Effector memory CD4-positive, alpha-beta T cell (primary cell): ENCODE measurements around the gene GPR37L1.
"Not testable (repeated sequence)": the region's sequence is repeated elsewhere in the genome, so short reads cannot be mapped to it uniquely, and the experiment has no call there.

Experiments used
- DNase-seq, 3 donors: peaks; one replicate each; pipeline ENCODE4 v3.0.0-alpha.2; 2020
- H3K27ac ChIP-seq: 2 replicates; pipeline ENCODE4 v1.7.0; 2013; ENCODE audit warnings: mild to moderate bottlenecking, low read length, moderate library complexity; ENCODE audit not compliant: insufficient read depth, poor library complexity, severe bottlenecking
- H3K27me3 ChIP-seq: replicated peaks from 2 replicates; pipeline ENCODE4 v1.7.0; 2013; ENCODE audit warnings: mild to moderate bottlenecking, low read length; ENCODE audit not compliant: insufficient read depth, control insufficient read depth, poor library complexity, severe bottlenecking
- H3K36me3 ChIP-seq: 2 replicates; pipeline ENCODE4 v1.7.0; 2013; ENCODE audit warnings: mild to moderate bottlenecking, low read length, moderate library complexity; ENCODE audit not compliant: control insufficient read depth, insufficient read depth
- H3K4me1 ChIP-seq: 2 replicates; pipeline ENCODE4 v1.7.0; 2013; ENCODE audit warnings: low read length, mild to moderate bottlenecking; ENCODE audit not compliant: control insufficient read depth, insufficient read depth, poor library complexity, severe bottlenecking
- H3K4me3 ChIP-seq: 2 replicates; pipeline ENCODE4 v1.7.0; 2013; ENCODE audit warnings: low read length, low read depth, mild to moderate bottlenecking; ENCODE audit not compliant: insufficient read depth, poor library complexity, severe bottlenecking
- H3K9me3 ChIP-seq: 2 replicates; pipeline ENCODE4 v1.7.0; 2013; ENCODE audit warnings: mild to moderate bottlenecking, low read length, moderate library complexity; ENCODE audit not compliant: control insufficient read depth

GPR37L1 gene

DNA sequence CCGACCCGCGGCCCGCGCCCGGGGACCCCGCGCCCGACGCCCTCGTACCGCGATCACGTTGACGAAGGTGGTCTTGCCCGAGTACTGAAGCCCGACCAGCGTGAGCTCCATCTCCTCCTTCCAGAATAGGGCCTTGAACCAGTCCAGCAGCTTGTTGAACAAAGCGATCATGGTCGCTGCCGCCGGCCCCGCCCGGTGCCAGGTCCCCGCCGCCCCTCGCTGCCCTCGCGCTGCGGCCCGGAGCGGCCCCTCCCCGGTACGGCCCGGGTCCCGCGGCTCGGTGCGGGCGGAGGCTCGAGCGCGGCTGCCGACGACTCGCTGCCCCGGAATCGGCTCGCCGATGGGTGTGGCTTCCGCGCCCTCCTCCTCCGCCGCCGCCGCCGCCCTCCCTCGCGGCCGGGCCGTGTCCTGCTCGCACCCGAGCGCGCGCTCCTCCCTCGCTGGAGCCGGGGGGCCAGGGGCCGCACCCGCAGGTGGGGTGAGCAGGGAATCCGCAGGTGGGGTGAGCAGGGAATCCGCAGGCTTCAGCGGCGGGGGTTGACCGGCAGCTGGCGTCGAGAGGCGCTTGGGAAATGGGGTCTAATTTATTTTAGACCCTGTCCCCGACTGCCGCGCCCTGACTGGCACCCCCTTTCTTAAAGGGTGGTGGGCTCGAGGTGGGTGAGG, 21.8 kb downstream of the GPR37L1 start, which contains the start of gene ARL8A:
Gene ARL8A, minus strand, starts transcription at position 336 of the 666 bp plus-strand sequence. Its CDS starts 165 bp downstream, at position 171.
- DNase-seq, result peak; percentile 50 to 56 (median 50)
- peaks cover 27% of the 10 kb centered on the region for H3K36me3 ChIP-seq
- H3K9me3 ChIP-seq, result no peaks in the 10 kb centered on the region
- H3K27me3 ChIP-seq, result no peaks in the 10 kb centered on the region
- peaks cover 26% of the 10 kb centered on the region for H3K4me1 ChIP-seq
- H3K27ac ChIP-seq, result peak within 1 kb of the TSS; percentile 78
- peak within 1 kb of the TSS; percentile 91 for H3K4me3 ChIP-seq

DNA sequence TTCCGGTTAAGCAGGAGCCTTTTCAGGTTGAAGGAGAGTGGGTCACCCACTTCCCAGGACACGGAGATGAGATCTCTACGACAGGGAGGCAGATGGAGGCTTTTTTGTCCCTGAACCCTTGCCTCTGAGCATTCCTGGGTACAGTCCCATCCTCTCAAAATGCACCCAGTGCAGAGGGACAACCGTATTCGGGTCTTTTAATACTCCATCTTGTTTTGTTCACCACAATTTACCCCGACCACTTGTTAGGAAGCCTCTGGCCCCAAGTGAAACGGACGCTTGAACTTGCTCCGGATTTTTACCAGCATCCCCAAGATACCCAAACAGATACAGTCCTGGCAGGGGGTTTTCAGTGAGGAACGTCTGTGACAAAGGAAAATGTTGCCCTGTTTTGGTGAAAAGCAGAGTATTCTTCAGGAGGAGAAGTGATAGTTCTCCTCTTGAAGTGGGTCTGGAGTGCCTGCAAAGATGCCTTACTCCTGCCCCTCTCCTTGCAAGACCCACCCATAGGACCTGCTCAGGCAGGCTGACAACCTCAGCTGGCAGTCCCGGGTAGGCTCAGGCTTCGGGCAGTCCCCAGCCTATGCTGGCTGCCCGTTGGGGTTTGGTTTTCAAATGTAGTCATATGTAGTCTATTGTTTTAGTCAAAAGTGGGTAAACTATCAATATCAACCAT, 22.5 kb downstream of the GPR37L1 start:
- peaks cover 33% of the 10 kb centered on the region for H3K36me3 ChIP-seq
- H3K4me3 ChIP-seq, result peak overlapping the region; percentile 66
- no peaks in the 10 kb centered on the region for H3K27me3 ChIP-seq
- peaks cover 26% of the 10 kb centered on the region for H3K4me1 ChIP-seq
- H3K27ac ChIP-seq, result peak overlapping the region; percentile 78
- no peaks in the 10 kb centered on the region for H3K9me3 ChIP-seq
- DNase-seq, result no peak

DNA sequence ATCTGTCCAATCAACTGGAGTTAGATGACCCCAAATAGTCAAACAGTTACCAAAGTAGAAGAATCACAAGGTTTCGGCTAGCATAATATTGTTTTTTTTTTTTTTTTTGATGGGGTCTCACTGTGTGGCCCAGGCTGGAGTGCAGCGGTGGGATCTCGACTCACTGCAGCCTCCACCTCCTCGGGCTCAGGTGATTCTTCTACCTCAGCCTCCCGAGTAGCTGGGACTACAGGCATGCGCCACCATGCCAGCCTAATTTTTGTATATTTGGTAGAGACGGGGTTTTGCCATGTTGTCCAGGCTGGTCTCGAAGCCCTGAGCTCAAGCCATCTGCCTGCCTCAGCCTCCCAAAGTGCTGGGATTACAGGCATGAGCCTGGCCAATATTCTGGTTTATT, 23.0 kb downstream of the GPR37L1 start:
- H3K27me3 ChIP-seq, H3K4me3 ChIP-seq, H3K27ac ChIP-seq, DNase-seq, H3K9me3 ChIP-seq: not testable (repeated sequence)
- H3K36me3 ChIP-seq, result peaks cover 38% of the 10 kb centered on the region
- H3K4me1 ChIP-seq, result peaks cover 26% of the 10 kb centered on the region

DNA sequence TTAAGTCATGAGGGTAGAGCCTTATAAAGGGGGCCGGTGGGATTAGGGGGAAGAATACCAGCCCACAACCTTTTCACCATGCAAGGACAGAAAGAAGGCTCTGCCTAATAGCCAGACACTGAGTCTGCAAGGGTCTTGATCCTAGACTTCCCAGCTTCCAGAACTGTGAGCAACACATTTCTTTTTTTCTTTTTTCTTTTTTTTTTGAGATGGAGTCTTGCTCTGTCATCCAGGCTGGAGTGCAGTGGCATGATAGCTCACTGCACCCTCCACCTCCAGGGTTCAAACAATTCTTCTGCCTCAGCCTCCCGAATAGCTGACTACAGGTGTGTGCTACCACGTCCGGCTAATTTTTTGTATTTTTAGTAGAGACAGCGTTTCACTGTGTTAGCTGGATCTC, 23.6 kb downstream of the GPR37L1 start:
- Histone ChIP-seq H3K27ac (no peak overlapping the region), H3K9me3 (no peaks in the 10 kb centered on the region), H3K27me3 (no peaks in the 10 kb centered on the region), H3K36me3 (peaks cover 43% of the 10 kb centered on the region), H3K4me1 (peaks cover 26% of the 10 kb centered on the region), H3K4me3 (no peak overlapping the region)
- DNase-seq, result no peak

DNA sequence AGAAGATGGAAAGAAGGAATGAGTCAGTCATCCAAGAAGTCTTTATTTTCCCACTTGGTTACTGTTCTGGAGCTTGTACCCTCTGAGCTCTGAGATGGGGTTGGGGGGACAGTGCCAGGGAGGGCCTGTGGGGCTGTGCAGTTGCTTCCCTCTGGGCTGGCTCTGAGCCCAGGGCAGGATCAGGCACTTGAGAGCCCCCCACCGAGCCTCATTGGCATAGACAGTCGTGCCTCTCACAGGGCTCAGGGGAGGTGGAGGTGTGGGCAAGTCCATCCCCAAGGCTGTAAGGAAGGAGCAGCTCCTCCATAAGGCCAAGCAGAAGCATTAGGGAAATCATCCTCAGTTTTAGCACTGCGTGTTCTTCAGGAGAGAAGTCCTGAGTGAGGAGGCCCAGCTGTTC, 24.3 kb downstream of the GPR37L1 start:
- Histone ChIP-seq H3K4me3 (no peak overlapping the region), H3K27ac (no peak overlapping the region), H3K4me1 (peaks cover 26% of the 10 kb centered on the region), H3K27me3 (no peaks in the 10 kb centered on the region), H3K36me3 (peaks cover 50% of the 10 kb centered on the region), H3K9me3 (no peaks in the 10 kb centered on the region)
- no peak for DNase-seq

DNA sequence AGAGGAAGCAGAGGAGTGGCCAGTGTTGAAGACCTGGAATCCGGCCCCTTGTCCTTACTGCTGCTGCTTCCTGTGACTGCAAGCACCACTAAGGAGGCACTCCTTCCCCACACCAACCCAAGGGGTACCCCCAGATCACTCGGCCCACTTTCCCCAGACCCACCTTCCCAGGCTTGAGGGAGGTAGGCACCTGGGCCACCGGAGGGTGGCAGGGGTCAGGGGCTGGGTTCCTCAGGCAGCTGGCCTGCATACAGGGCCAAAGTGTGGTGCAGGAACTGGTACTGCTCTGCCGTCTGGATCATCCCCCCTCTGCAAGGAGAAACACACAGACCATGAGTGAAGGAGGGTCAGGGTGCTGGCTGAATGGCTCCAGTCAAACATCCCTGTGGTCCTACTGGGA, 25.7 kb downstream of the GPR37L1 start:
- DNase-seq, result no peak
- no peak overlapping the region for H3K27ac ChIP-seq
- H3K36me3 ChIP-seq, result peaks cover 64% of the 10 kb centered on the region
- no peaks in the 10 kb centered on the region for H3K9me3 ChIP-seq
- H3K27me3 ChIP-seq, result no peaks in the 10 kb centered on the region
- H3K4me3 ChIP-seq, result no peak overlapping the region
- peaks cover 14% of the 10 kb centered on the region for H3K4me1 ChIP-seq

DNA sequence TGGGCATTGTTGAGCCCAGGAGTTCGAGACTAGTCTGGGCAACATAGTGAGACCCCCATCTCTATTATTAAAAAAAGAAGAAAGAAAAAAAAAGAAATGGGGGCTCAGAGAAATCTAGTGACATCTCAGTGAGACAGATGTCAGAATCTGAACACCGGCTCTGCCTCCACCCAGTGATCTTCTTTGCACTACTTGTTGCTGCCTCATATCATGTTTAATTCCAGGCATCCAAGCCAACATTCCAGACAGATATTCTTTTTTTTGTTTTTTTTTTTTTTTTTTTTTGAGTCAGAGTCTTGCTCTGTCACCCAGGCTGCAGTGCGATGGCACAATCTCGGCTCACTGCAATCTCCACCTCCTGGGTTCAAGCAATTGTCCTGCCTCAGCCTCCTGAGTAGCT, 26.8 kb downstream of the GPR37L1 start:
- Histone ChIP-seq H3K27me3 (no peaks in the 10 kb centered on the region), H3K4me3 (no peak overlapping the region), H3K4me1 (peaks cover 10% of the 10 kb centered on the region), H3K27ac (no peak overlapping the region), H3K9me3 (no peaks in the 10 kb centered on the region), H3K36me3 (peaks cover 75% of the 10 kb centered on the region)
- DNase-seq, result no peak

DNA sequence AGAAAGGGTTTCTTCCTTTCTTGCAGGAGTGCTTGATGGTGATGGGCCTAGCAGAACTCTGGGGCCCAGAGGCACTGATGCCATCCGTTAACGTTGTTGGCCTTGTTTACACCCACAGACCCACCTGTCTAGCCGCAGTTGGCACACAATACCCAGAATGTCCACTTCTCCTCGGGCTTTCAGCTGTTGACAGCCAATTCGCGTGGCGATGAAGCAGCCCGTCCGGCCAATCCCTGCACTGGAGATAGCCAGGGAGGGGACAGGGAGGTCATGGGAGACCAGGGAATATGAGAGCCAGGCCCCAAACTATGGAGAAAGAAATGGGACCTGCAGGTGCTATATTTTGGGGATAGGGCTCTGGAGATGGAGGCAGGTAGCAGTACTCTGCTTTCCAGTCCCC, 27.5 kb downstream of the GPR37L1 start:
- Histone ChIP-seq H3K4me1 (peaks cover 8% of the 10 kb centered on the region), H3K36me3 (peaks cover 82% of the 10 kb centered on the region), H3K4me3 (no peak overlapping the region), H3K27me3 (no peaks in the 10 kb centered on the region), H3K9me3 (no peaks in the 10 kb centered on the region), H3K27ac (no peak overlapping the region)
- DNase-seq, result no peak

DNA sequence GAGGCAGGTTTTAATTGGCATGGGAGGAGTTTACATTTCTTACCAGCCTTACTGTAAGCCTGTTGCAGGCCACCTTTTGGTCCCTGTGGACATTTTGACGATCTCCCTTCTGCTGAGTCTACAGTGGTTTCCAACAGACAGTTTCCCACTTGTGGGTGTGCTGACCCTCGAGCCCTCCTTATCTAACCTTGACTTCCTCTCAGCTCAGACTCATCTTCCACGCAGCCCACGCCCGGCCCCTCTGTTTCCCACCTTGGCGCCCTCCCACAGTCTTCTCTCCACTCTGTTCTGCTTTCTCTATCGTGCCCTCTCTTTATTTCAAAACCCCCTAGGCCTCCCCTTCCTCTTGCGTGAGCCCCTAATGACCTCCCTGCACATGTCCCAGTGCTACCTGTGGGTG, 27.9 kb downstream of the GPR37L1 start:
- peaks cover 86% of the 10 kb centered on the region for H3K36me3 ChIP-seq
- H3K4me1 ChIP-seq, result peaks cover 4% of the 10 kb centered on the region
- H3K27me3 ChIP-seq, result no peaks in the 10 kb centered on the region
- H3K4me3 ChIP-seq, result no peak overlapping the region
- no peaks in the 10 kb centered on the region for H3K9me3 ChIP-seq
- H3K27ac ChIP-seq, result no peak overlapping the region
- DNase-seq, result no peak

DNA sequence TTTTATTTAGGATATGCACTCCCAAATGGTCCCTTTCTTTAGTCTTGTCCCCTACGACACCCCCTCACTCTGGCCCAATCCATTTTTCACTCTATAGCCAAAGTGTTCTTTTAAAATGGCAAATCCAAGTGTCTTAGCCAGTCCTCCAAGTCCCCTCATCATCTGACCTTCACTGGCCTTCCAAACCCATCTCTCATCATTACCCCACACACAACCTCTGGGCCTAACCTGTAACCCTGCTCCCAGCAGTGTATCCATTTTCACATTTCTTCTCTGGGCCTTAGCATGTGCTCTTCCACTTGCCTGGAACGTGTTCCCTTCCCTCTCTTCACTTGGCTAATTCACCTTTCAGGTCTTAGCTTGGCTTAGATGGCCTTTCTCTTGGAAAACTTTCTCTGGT, 28.3 kb downstream of the GPR37L1 start:
- Histone ChIP-seq H3K36me3 (peaks cover 89% of the 10 kb centered on the region), H3K27ac (no peak overlapping the region), H3K27me3 (no peaks in the 10 kb centered on the region), H3K4me3 (no peak overlapping the region), H3K9me3 (no peaks in the 10 kb centered on the region), H3K4me1 (peaks cover 4% of the 10 kb centered on the region)
- no peak for DNase-seq
